BLaER1 treated with 17β-estradiol and CSF1 and Interleukin-3, amounts not matched to agents 10 nM and 100 nM (cell line): ENCODE results near the gene ITPR1.
A peak's percentile ranks its signal among the peaks of the same experiment; 100 is the strongest.
"Not testable (repeated sequence)": the region's sequence is repeated elsewhere in the genome, so short reads cannot be mapped to it uniquely, and the experiment has no call there.

ENCODE experiments used
- H3K27ac ChIP-seq, 11 experiments: shearing (Covaris generic); formaldehyde crosslinking; 2 replicates each; pipeline ENCODE4 v1.8.1; 2022
- H3K27me3 ChIP-seq, 11 experiments: shearing (Covaris generic); formaldehyde crosslinking; 2 replicates each; pipeline ENCODE4 v1.8.1; 2022
- H3K36me3 ChIP-seq, 11 experiments: shearing (Covaris generic); formaldehyde crosslinking; 2 replicates each; pipeline ENCODE4 v1.8.1; 2022
- H3K4me1 ChIP-seq, 10 experiments: shearing (Covaris generic); formaldehyde crosslinking; 2 replicates each; pipeline ENCODE4 v1.8.1; 2022
- H3K4me2 ChIP-seq, 11 experiments: shearing (Covaris generic); formaldehyde crosslinking; 2 replicates each; pipeline ENCODE4 v1.8.1; 2022
- H3K4me3 ChIP-seq, 10 experiments: shearing (Covaris generic); formaldehyde crosslinking; 2 replicates each; pipeline ENCODE4 v1.8.1; 2022
- H3K9ac ChIP-seq, 11 experiments: shearing (Covaris generic); formaldehyde crosslinking; 2 replicates each; pipeline ENCODE4 v1.8.1; 2022
- H3K9me3 ChIP-seq, 11 experiments: shearing (Covaris generic); formaldehyde crosslinking; replicated peaks in 1 of 11; 2 replicates each; pipeline ENCODE4 v1.8.1; 2022
- H4K20me1 ChIP-seq, 11 experiments: shearing (Covaris generic); formaldehyde crosslinking; 2 replicates each; pipeline ENCODE4 v1.8.1; 2022
- Cebpa-rat ChIP-seq, 11 experiments: shearing (Covaris generic); IDR thresholded peaks; 2 replicates each; pipeline ENCODE4 v1.8.1; 2022

The ITPR1 gene

GRCh38 chr3:4493014-4493940 is at the start of gene ITPR1:
Gene ITPR1 (plus strand): TSS chr3:4493348. CDS start chr3:4516492, 23,144 bp downstream.
- no peaks in the 10 kb centered on the region for H3K9me3 ChIP-seq
- peak within 1 kb of the TSS; percentile 71 to 90 (median 82) for H3K9ac ChIP-seq
- peaks cover 0 to 13% (median 0%) of the 10 kb centered on the region in 11 experiments; a peak in 5 of 22 replicates for H3K36me3 ChIP-seq
- no peak for TF ChIP-seq Cebpa-rat (IDR thresholded peaks at IDR 0.05)
- H3K4me3 ChIP-seq: peak within 1 kb of the TSS; percentile 78 to 92 (median 84)
- peaks cover 0 to 25% (median 0%) of the 10 kb centered on the region in 11 experiments; a peak in 5 of 22 replicates for H4K20me1 ChIP-seq
- peak within 1 kb of the TSS; percentile 95 to 99 (median 97) for H3K4me2 ChIP-seq
- H3K27ac ChIP-seq: peak within 1 kb of the TSS; percentile 58 to 83 (median 76)
- no peaks in the 10 kb centered on the region; a peak in 3 of 22 replicates for H3K27me3 ChIP-seq
- H3K4me1 ChIP-seq: peaks cover 30 to 43% (median 32%) of the 10 kb centered on the region in 10 experiments

GRCh38 chr3:4447295-4447999 is 45.7 kb upstream of the ITPR1 start:
- TF ChIP-seq Cebpa-rat (IDR thresholded peaks at IDR 0.05): no peak
- H3K9me3 ChIP-seq: no peaks in the 10 kb centered on the region
- no peak overlapping the region for H3K4me2 ChIP-seq
- no peaks in the 10 kb centered on the region for H4K20me1 ChIP-seq
- H3K27me3 ChIP-seq: no peaks in the 10 kb centered on the region
- no peak overlapping the region for H3K9ac ChIP-seq
- no peak overlapping the region for H3K4me3 ChIP-seq
- H3K36me3 ChIP-seq: peaks cover 0 to 100% (median 44%) of the 10 kb centered on the region in 11 experiments; a peak in 21 of 22 replicates
- H3K27ac ChIP-seq: no peak overlapping the region
- H3K4me1 ChIP-seq: no peaks in the 10 kb centered on the region

GRCh38 chr3:4448187-4448586 is 45.0 kb upstream of the ITPR1 start:
- Histone ChIP-seq H3K4me2 (no peak overlapping the region), H3K27ac (no peak overlapping the region), H3K4me3 (no peak overlapping the region), H3K9me3 (no peaks in the 10 kb centered on the region), H3K27me3 (no peaks in the 10 kb centered on the region), H3K9ac (no peak overlapping the region), H3K4me1 (no peaks in the 10 kb centered on the region), H3K36me3 (peaks cover 0 to 98% (median 49%) of the 10 kb centered on the region in 11 experiments; a peak in 21 of 22 replicates), H4K20me1 (no peaks in the 10 kb centered on the region)
- TF ChIP-seq Cebpa-rat (IDR thresholded peaks at IDR 0.05): no peak

- Histone ChIP-seq H3K36me3 (peaks cover 0 to 88% (median 49%) of the 10 kb centered on the region in 11 experiments; a peak in 20 of 22 replicates), H3K9me3 (no peaks in the 10 kb centered on the region), H3K4me2 (no peak overlapping the region), H3K27ac (no peak overlapping the region), H3K27me3 (no peaks in the 10 kb centered on the region), H3K4me3 (no peak overlapping the region), H4K20me1 (peaks cover 0 to 6% (median 0%) of the 10 kb centered on the region in 11 experiments; a peak in 1 of 22 replicates), H3K4me1 (0 out of 20 replicates have a peak, but pooled peaks cover 0 to 3% (median 0%) of the 10 kb centered on the region in 10 experiments), H3K9ac (no peak overlapping the region)
- TF ChIP-seq Cebpa-rat (IDR thresholded peaks at IDR 0.05): no peak
Observed at GRCh38 chr3:4449043-4449805, 43.9 kb upstream of the ITPR1 start.

DNA sequence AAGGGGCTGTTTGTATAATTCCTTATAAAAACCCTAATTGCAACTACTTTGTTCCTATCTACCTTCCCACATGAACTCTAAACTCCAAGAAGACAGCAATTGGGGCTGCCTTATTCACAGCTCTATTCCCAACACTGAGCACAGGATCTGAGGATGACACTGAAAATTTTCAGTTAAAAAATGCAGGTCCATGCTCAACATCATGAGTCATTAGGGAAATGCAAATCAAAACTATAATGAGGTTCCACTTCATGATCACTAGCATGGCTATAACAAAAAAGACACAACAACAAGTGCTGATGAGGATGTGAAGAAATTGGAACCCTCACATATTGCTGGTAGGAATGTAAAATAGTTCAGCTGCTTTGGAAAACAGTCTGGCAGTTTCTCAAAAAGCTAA is 39.0 kb upstream of the ITPR1 start:
- no peaks in the 10 kb centered on the region for H3K27me3 ChIP-seq
- 0 out of 22 replicates have a peak, but pooled peaks cover 0 to 7% (median 0%) of the 10 kb centered on the region in 11 experiments for H3K9me3 ChIP-seq
- no peak overlapping the region for H3K4me2 ChIP-seq
- H4K20me1 ChIP-seq: peaks cover 0 to 14% (median 0%) of the 10 kb centered on the region in 11 experiments; a peak in 3 of 22 replicates
- H3K27ac ChIP-seq: no peak overlapping the region
- 0 out of 20 replicates have a peak, but pooled peaks cover 0 to 5% (median 0%) of the 10 kb centered on the region in 10 experiments for H3K4me1 ChIP-seq
- no peak for TF ChIP-seq Cebpa-rat (IDR thresholded peaks at IDR 0.05)
- no peak overlapping the region for H3K4me3 ChIP-seq
- H3K36me3 ChIP-seq: peaks cover 0 to 43% (median 19%) of the 10 kb centered on the region in 11 experiments; a peak in 18 of 22 replicates
- H3K9ac ChIP-seq: no peak overlapping the region

- not testable (repeated sequence) for H3K4me3 ChIP-seq, H3K9me3 ChIP-seq, H3K27ac ChIP-seq, H3K4me2 ChIP-seq, H3K27me3 ChIP-seq, H3K9ac ChIP-seq
- H4K20me1 ChIP-seq: peaks cover 0 to 15% (median 0%) of the 10 kb centered on the region in 11 experiments; a peak in 3 of 22 replicates
- peaks cover 0 to 18% (median 3%) of the 10 kb centered on the region in 11 experiments; a peak in 8 of 22 replicates for H3K36me3 ChIP-seq
- H3K4me1 ChIP-seq: peaks cover 0 to 17% (median 1%) of the 10 kb centered on the region in 10 experiments; a peak in 10 of 20 replicates
Observed at GRCh38 chr3:4456780-4457179, 36.4 kb upstream of the ITPR1 start.

DNA sequence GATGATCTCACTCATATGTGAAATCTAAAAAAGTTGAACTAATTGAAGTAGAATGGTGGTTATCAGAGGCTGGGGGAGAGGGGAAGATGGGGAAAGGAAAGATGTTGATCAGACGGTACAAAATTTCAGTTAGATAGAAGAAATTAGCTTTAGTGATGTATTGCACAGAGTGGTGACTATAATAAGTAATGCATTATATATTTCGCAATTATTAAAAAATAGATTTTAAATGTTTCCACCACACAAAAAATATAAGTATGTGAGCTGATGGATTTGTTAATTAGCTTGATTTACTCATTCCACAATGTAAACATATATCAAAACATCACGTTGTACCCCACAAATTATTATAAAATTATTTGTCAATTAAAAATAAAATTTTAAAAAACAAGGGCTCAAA is 34.2 kb upstream of the ITPR1 start:
- Histone ChIP-seq H3K27me3 (no peaks in the 10 kb centered on the region), H3K4me3 (no peak overlapping the region), H3K36me3 (peaks cover 0 to 3% (median 0%) of the 10 kb centered on the region in 11 experiments; a peak in 1 of 22 replicates), H3K9ac (no peak overlapping the region), H3K4me2 (no peak overlapping the region), H3K27ac (no peak overlapping the region), H4K20me1 (peaks cover 0 to 19% (median 0%) of the 10 kb centered on the region in 11 experiments; a peak in 3 of 22 replicates), H3K4me1 (peaks cover 0 to 36% (median 11%) of the 10 kb centered on the region in 10 experiments; a peak in 13 of 20 replicates), H3K9me3 (0 out of 22 replicates have a peak, but pooled peaks cover 0 to 7% (median 0%) of the 10 kb centered on the region in 11 experiments)
- TF ChIP-seq Cebpa-rat (IDR thresholded peaks at IDR 0.05): peak in 2 of 11 experiments; percentile 20 to 40; a peak in 1 of 22 replicates

GRCh38 chr3:4460334-4460733 is 32.8 kb upstream of the ITPR1 start:
- Histone ChIP-seq H3K9me3 (0 out of 22 replicates have a peak, but pooled peaks cover 0 to 7% (median 0%) of the 10 kb centered on the region in 11 experiments), H3K4me1 (peaks cover 0 to 40% (median 11%) of the 10 kb centered on the region in 10 experiments; a peak in 13 of 20 replicates), H3K27me3 (no peaks in the 10 kb centered on the region), H3K4me2 (no peak overlapping the region), H3K9ac (no peak overlapping the region), H3K4me3 (no peak overlapping the region), H3K36me3 (peaks cover 0 to 3% (median 0%) of the 10 kb centered on the region in 11 experiments; a peak in 1 of 22 replicates), H3K27ac (no peak overlapping the region), H4K20me1 (peaks cover 0 to 7% (median 0%) of the 10 kb centered on the region in 11 experiments; a peak in 2 of 22 replicates)
- TF ChIP-seq Cebpa-rat (IDR thresholded peaks at IDR 0.05): no peak
